ENCODE data around the gene TIPARP. TPM values are rescaled to one million over a fixed set of nuclear protein-coding genes. Genes with fewer than 3 reads are reported as not detected.
A peak's percentile ranks its signal among the peaks of the same experiment; 100 is the strongest.

Gene TIPARP
- polyA plus RNA-seq, 1 of the 3 experiments (the other 2 are of a cell fraction): 6.2 TPM

DNA sequence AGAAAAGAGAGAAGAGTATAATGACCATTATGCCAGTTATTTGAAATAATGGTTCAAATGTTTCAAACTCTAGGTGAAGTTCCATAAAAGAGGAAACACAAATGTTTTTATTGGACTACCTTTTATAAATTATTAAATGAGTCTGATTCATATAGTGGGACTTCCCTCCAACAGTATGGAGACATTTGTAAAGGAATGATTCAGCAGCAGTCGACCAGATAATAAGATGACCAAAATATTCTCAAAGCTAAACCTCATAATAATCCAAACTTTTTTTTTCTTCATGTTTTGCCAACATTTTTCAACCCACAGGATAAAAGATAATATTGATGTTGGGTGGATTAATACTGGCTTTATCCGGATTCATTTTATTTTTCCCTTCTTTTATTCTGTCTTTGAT lies 18.8 kb downstream of the TIPARP start:
- Histone ChIP-seq H4K20me1 (ENCODE audit: insufficient read depth) (no peaks in the 10 kb centered on the region), H3K27ac (ENCODE audit: low read depth in 2 of 2, low read length in 1 of 2) (peak overlapping the region in 1 of 2 experiments; percentile 85; a peak in 2 of 4 replicates), H3K4me2 (peak overlapping the region; percentile 58), H3K27me3 (ENCODE audit: insufficient read depth) (no peaks in the 10 kb centered on the region), H3K4me1 (ENCODE audit: control insufficient read depth in 1 of 2, insufficient read depth in 2 of 2, low read depth in 1 of 2, low read length in 1 of 2) (peaks cover 3 to 61% of the 10 kb centered on the region in 2 experiments), H3K36me3 (replicated peaks in 1 of 2; ENCODE audit: control insufficient read depth in 1 of 2, insufficient read depth in 2 of 2, low read length in 1 of 2) (peaks cover 40 to 43% of the 10 kb centered on the region in 2 experiments), H3K9me2 (no peaks in the 10 kb centered on the region), H3K79me2 (ENCODE audit: insufficient read depth) (peaks cover 65% of the 10 kb centered on the region), H2AFZ (ENCODE audit: low read depth) (no peak overlapping the region), H3F3A (replicated peaks; ENCODE audit: insufficient read depth) (peaks cover 30% of the 10 kb centered on the region), H3K9ac (peak overlapping the region; percentile 26; the same call in 1 of the 2 replicates), H3K9me3 (no peaks in the 10 kb centered on the region), H3K4me3 (ENCODE audit: low read depth in 2 of 2, low read length in 1 of 2) (no peak overlapping the region)
- POLR2A ChIA-PET: no interaction called here
- 28% methylated on average over 2 of the region's 2 CpGs for WGBS (ENCODE audit: low lambda C conversion rate)
- DNase-seq: no peak
- CTCF ChIA-PET: interaction anchor here (1.3 kb wide), 1 partner anchor 17 kb away, joined by 3 read pairs; no protein-coding TSS in a partner anchor
- TF ChIP-seq CHD2 (IDR thresholded peaks at IDR 0.05; ENCODE audit: low read length, partially characterized antibody): no peak
- TF ChIP-seq FOXM1 (IDR thresholded peaks at IDR 0.05; ENCODE audit: low read depth): no peak
- TF ChIP-seq, protein P1, sequence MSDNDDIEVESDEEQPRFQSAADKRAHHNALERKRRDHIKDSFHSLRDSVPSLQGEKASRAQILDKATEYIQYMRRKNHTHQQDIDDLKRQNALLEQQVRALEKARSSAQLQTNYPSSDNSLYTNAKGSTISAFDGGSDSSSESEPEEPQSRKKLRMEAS (IDR thresholded peaks at IDR 0.05; ENCODE audit: low read depth): no peak
- TF ChIP-seq JUND (IDR thresholded peaks at IDR 0.05): peak; percentile 44; the same call in 1 of the 2 replicates
- TF ChIP-seq TEAD4 (IDR thresholded peaks at IDR 0.05; ENCODE audit: borderline replicate concordance, insufficient read depth): no peak
- TF ChIP-seq RCOR1 (IDR thresholded peaks at IDR 0.05; ENCODE audit: low read length): no peak
- no peak for TF ChIP-seq RXRA (IDR thresholded peaks at IDR 0.05; ENCODE audit: borderline replicate concordance, low read depth)
- TF ChIP-seq TCF12 (IDR thresholded peaks at IDR 0.05): peak; percentile 37
- TF ChIP-seq POLR2AphosphoS5 (IDR thresholded peaks at IDR 0.05; ENCODE audit: low read depth, low read length): no peak
- no peak for TF ChIP-seq RFX5 (IDR thresholded peaks at IDR 0.05; ENCODE audit: low read length)
- TF ChIP-seq MEF2A (IDR thresholded peaks at IDR 0.05; ENCODE audit: borderline replicate concordance, low read depth): 0 out of 2 replicates have a peak, but pooled peaks have one; percentile 25
- no peak for TF ChIP-seq FOXJ3 (CRISPR knock-in tag; IDR thresholded peaks at IDR 0.05)
- TF ChIP-seq, protein P2, sequence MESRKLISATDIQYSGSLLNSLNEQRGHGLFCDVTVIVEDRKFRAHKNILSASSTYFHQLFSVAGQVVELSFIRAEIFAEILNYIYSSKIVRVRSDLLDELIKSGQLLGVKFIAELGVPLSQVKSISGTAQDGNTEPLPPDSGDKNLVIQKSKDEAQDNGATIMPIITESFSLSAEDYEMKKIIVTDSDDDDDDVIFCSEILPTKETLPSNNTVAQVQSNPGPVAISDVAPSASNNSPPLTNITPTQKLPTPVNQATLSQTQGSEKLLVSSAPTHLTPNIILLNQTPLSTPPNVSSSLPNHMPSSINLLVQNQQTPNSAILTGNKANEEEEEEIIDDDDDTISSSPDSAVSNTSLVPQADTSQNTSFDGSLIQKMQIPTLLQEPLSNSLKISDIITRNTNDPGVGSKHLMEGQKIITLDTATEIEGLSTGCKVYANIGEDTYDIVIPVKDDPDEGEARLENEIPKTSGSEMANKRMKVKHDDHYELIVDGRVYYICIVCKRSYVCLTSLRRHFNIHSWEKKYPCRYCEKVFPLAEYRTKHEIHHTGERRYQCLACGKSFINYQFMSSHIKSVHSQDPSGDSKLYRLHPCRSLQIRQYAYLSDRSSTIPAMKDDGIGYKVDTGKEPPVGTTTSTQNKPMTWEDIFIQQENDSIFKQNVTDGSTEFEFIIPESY (IDR thresholded peaks at IDR 0.05; ENCODE audit: borderline replicate concordance, low read depth): no peak
- no peak for TF ChIP-seq GATA2 (CRISPR knock-in tag; IDR thresholded peaks at IDR 0.05)
- TF ChIP-seq, protein P3, sequence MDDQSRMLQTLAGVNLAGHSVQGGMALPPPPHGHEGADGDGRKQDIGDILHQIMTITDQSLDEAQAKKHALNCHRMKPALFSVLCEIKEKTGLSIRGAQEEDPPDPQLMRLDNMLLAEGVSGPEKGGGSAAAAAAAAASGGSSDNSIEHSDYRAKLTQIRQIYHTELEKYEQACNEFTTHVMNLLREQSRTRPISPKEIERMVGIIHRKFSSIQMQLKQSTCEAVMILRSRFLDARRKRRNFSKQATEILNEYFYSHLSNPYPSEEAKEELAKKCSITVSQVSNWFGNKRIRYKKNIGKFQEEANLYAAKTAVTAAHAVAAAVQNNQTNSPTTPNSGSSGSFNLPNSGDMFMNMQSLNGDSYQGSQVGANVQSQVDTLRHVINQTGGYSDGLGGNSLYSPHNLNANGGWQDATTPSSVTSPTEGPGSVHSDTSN (IDR thresholded peaks at IDR 0.05): 0 out of 2 replicates have a peak, but pooled peaks have one; percentile 17
- TF ChIP-seq, protein P4, sequence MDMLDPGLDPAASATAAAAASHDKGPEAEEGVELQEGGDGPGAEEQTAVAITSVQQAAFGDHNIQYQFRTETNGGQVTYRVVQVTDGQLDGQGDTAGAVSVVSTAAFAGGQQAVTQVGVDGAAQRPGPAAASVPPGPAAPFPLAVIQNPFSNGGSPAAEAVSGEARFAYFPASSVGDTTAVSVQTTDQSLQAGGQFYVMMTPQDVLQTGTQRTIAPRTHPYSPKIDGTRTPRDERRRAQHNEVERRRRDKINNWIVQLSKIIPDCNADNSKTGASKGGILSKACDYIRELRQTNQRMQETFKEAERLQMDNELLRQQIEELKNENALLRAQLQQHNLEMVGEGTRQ (IDR thresholded peaks at IDR 0.05; ENCODE audit: borderline replicate concordance, low read depth, low read length): no peak
- TF ChIP-seq YY1 (IDR thresholded peaks at IDR 0.05; ENCODE audit: low read depth): no peak
- TF ChIP-seq NFIC (IDR thresholded peaks at IDR 0.05; ENCODE audit: borderline replicate concordance): peak; percentile 40; the same call in 1 of the 2 replicates
- TF ChIP-seq SIN3A (IDR thresholded peaks at IDR 0.05; ENCODE audit: borderline replicate concordance, low read depth, low read length): no peak
- TF ChIP-seq, protein P5, sequence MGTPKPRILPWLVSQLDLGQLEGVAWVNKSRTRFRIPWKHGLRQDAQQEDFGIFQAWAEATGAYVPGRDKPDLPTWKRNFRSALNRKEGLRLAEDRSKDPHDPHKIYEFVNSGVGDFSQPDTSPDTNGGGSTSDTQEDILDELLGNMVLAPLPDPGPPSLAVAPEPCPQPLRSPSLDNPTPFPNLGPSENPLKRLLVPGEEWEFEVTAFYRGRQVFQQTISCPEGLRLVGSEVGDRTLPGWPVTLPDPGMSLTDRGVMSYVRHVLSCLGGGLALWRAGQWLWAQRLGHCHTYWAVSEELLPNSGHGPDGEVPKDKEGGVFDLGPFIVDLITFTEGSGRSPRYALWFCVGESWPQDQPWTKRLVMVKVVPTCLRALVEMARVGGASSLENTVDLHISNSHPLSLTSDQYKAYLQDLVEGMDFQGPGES (IDR thresholded peaks at IDR 0.05; ENCODE audit: low read depth, low read length): no peak
- peak; percentile 56; the same call in 1 of the 2 replicates for TF ChIP-seq FOSL2 (IDR thresholded peaks at IDR 0.05; ENCODE audit: borderline replicate concordance, low read depth)

All from SK-N-SH (cell line).